Measurements from ENCODE around the gene ZBTB20.

ZBTB20 gene

DNA sequence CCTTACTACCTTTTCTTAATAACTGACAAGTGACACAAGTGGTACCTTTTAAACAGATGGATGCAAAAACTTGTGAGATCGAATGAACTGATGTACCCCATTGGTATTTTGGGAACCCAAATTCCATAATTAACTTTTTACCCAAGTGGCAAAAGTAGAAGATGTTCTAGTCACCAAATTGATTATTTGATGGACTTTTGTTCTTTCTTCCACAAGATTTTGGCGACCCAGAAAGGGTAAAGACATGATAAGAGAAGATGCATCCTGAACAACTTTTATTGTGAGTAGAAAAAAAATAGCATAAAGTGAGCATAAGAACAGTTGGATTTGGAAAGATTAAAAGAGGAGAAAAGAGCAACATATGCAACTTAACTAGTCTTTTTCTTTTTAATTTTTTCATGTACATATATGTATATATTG is 693.7 kb downstream of the ZBTB20 start:
- DNase-seq, result no peak

- no peak for DNase-seq
Measured at GRCh38 chr3:114452937-114453336, 694.2 kb downstream of the ZBTB20 start.

- DNase-seq, result no peak
Measured at GRCh38 chr3:114452256-114452655, 694.8 kb downstream of the ZBTB20 start.

GRCh38 chr3:114451561-114452018 is 695.5 kb downstream of the ZBTB20 start:
- peak; percentile 20 for DNase-seq

DNA sequence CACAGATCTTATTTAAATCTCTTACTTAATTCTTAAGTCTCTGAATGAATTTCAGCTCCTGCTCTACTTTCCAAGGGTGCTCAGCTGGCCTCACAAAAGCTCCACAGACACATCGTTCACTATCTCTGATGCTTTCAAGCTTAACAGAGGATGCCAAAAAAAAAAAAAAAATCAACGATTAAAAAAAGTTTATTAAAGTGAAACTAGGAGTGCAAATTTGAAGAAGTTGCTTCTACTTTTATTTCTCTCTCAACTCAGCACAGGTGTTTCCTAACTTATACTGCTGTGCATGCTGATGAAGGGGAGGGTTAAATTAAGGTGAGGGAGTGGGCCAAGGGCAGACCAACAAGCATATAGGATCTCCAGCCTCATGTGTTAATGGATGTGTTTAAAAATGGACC is 696.0 kb downstream of the ZBTB20 start:
- no peak for DNase-seq

DNA sequence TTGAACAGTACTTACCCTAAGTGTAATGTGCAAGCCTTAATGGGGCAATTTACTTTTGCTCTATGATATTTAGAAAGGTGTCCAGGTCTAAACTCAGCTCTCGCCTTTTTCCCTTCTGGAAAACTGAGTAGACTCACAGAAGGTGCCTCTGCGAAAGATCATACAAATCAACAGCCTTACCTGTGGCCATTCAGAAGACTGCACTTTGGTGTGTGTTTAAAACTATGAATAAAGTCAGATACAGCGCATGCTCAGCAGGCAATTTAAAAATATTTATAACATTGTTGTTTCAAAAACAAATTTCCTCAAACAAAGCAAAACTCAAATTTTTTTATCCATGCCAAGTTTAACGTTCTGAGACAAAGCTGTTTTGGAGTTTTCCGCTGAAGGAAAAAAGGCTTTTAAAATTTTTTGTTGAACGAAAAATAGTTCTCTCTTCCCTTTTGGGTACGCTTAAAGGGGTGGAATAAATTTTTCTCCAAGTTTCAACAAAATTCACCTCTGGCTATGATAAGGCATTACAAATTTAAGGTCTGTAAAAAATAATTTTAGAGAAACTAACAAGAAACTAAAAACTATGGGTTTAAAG is 697.0 kb downstream of the ZBTB20 start:
- no peak for DNase-seq

DNA sequence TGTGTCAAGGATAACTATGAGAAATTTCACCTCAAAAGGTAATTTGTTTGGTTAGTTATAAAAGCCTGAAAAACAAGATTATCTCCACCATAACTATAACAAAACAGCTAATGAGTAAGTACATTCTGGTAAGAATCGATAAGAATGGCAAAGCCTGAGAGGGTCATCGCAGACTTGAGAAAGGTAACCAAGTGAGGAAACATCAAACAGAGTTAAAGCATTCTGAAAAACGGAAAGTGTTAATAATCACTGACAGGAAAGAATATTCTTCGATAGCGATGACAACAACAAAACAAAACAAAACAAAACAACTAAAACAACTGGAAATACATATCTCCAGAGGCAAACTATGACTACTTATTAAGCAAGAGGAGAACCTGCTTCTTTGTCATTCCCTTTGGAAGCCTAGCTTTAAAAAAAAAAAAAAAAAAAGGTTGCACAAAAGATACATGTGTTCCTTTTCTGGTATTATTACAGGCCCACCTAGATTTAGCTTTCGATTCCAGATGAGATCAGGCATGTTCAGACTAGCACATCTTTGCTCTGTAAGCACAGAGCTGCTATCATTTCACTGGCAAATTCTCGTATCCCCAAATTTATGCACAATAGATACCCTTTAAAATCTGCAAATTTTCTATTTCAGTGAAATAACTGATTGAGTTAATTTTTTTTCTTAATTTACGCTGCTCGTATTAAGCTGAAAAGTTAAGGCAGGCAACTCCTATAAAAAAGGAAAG is 697.6 kb downstream of the ZBTB20 start:
- DNase-seq, result no peak

GRCh38 chr3:114447950-114448479 is 699.1 kb downstream of the ZBTB20 start:
- no peak for DNase-seq

DNA sequence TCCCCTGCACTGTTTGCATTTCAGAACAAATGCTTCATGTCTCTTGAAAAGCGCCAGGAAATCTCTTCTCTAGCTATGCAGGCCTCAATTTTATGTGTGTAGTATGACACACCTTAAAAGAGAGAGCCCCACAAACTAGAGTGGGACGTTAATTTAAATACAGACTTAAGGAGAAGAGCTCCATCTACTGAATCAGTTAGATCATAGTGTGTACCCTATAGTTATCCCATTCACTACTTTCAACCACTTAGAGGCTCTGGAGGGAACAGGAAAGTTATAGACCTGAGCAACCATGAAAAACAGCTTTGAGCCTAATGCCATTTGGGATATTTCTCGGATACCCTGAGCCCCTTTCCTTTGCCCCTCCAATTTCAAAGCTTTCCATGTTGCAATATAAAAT is 699.5 kb downstream of the ZBTB20 start:
- DNase-seq, result no peak

DNA sequence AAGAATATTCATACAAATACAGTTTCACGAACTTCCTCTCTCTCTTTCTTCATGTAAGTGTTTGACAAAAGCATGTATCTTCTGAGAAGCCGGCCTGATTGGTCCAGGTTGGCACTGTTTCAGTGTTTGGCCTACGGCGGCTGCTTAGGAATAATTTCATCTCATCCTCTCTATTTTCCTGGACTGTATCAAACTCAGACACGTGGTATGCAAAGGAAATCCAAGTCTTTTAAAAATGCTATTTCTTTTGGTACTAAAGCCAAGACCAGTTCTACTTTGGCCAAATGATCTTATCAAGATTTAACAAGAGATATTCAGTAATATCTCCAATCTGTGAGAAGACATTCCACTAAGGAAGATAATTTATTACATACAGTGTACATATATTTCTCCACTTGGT is 700.5 kb downstream of the ZBTB20 start:
- no peak for DNase-seq

GRCh38 chr3:114445233-114445632 is 701.9 kb downstream of the ZBTB20 start:
- no peak for DNase-seq

DNA sequence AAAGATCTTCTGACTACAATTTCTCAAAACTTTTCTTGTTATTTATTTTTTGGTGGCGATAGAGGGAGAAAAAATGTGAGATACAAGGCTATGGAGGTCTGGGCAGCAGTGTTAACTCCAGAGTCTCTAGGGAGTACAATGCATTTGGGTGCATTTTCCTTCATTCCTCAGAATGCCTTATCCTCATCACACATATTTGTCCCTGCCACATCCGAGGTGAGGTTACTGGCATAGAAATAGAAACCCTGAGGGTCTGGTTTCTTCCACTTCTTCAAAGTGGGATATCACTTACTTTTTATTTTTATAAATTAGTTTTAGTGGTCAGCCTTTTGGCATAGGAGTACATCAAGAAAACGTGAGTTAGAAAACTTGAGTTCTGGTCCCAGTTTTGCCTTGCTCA is 702.9 kb downstream of the ZBTB20 start:
- no peak for DNase-seq

GRCh38 chr3:114442246-114442645 is 704.8 kb downstream of the ZBTB20 start:
- DNase-seq, result no peak

DNA sequence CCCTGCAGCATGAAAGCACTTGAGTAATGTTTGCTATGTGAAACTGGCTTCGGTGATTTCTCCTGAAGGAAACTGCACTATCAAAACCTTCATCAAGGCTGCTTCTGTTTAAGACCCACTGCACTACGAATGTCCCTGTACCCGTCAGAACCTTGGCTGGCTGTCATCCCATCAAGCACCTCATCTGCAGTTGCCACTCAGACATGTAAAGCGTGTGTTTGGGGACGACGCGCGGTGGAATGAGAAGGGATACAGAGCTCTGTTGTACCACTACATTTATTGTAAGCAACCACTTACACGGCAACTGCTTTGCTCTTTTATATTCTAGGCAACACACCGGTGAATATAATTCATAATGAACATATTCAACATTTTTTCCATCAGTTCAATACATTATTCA is 705.7 kb downstream of the ZBTB20 start:
- no peak for DNase-seq

DNA sequence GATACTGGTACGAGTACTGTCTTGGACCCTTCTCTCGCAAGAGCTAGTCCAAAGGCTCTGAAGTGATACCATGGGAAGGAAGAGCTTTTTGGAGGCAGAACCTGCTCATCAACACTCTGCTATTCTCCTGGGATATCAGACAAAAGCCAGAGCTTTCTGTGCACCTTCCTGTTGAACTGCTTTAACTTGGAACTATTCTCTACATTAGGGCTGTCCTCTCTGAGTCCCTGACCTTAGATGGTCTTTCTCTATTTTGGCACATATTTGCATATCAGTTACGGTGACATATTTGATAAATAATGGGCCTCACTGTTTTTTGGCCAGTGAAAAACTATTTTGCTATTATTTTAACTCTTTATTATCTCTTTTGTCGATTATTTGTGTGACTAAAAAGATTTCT is 706.4 kb downstream of the ZBTB20 start:
- DNase-seq, result no peak

DNA sequence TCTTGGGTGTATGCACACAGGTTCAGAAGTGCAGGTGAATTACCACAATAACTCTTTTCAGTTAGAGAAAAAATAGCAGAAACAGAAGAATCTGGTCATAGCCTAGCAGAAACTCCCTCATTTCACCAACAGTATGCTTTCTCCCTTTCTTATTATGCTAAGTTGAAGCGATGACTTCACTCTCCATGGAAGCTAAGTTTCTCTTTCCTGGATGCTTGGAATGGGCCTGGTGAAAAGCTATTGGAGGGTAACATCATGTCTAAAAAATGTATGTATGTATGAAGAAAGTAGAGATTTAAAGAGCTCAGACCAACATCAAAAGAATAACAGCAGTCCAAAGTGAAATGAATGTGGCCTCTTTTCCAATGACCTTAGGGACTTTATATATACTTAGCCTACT is 707.8 kb downstream of the ZBTB20 start:
- no peak for DNase-seq

GRCh38 chr3:114437897-114438296 is 709.2 kb downstream of the ZBTB20 start:
- no peak for DNase-seq

GRCh38 chr3:114436182-114436581 is 710.9 kb downstream of the ZBTB20 start:
- DNase-seq, result no peak

GRCh38 chr3:114435386-114436115 is 711.5 kb downstream of the ZBTB20 start:
- no peak for DNase-seq

DNA sequence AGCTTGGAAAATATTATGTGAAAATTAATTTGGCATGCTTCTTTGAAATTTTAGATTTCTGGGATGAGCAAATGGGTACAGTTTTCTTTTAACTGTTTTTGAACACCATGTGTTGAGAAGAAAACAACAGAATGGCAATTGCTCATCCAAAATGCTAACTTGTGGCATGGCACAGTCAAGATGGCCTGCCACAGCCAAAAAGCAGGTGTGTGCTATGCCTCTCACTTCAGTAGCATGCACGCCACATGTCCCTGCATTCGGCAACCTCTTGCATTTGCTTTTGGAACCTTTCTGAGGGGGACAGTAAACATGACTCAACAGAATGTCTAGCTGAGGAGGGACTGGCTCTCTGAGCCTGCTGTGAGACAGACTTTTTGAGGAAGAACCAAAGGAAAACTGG is 714.8 kb downstream of the ZBTB20 start:
- DNase-seq, result no peak

- DNase-seq, result no peak
Measured at GRCh38 chr3:114428044-114428595, 719.0 kb downstream of the ZBTB20 start.

DNA sequence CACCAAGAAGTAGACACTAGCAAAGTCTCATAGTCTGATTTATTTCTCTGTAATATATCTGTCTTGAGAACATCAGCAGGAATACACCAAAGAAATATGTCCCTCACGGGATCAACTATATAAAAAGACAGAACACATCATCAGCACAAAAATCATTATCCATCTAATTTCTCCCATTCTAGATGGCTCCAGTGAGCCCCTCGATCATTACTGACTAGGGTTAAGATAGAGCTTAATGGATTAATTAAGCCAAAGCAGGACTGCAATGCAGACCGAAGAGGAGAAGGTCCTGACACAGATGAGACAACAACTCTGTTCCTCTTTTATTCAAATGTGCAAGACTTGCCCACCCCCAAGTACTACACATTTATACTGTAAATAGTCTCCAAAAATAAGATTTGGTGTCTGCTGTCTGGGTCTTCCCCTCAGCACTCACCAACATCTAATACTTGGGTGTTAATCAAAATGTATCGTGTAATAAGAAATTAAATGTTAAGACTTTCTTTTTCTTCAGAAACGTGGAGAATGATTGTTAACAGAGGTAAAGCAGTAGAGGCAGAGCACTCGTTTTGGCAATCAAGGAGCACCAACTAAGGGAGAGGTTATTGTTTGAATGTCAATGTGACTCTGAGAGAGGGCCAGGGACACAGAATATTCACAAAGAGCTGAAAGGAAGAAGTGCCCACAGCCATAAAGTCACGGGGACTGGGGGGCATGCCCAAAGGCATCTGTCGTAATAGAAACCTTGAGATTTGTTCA is 719.6 kb downstream of the ZBTB20 start:
- DNase-seq, result no peak

- no peak for DNase-seq
Measured at GRCh38 chr3:114424337-114424736, 722.8 kb downstream of the ZBTB20 start.

Measured in retina (tissue), 1 donor.